ENCODE data around the gene PLXNA2. TPM values are rescaled to one million over a fixed set of nuclear protein-coding genes. Genes with fewer than 3 reads are reported as not detected.

Gene PLXNA2
- polyA plus RNA-seq, 4 donors: 10.7 to 17.8 (median 12.8) TPM

- WGBS, 3 donors: 37 to 65% (median 45%) methylated on average over 8 of the region's 8 CpGs
- Histone ChIP-seq H3K27me3 (ENCODE audit: control insufficient read depth in 3 of 3, insufficient read depth in 3 of 3, low read length in 3 of 3) (peaks cover 0 to 16% (median 0%) of the 10 kb centered on the region in 3 donors), H3K36me3 (ENCODE audit: control insufficient read depth in 3 of 3, insufficient read depth in 2 of 3, low read depth in 1 of 3, low read length in 3 of 3) (no peaks in the 10 kb centered on the region), H3K9me3 (ENCODE audit: control insufficient read depth in 2 of 2, insufficient read depth in 1 of 2, low read depth in 1 of 2, low read length in 1 of 2) (no peaks in the 10 kb centered on the region), H3K4me3 (ENCODE audit: low read depth in 1 of 3, low read length in 3 of 3) (no peak overlapping the region), H3K27ac (ENCODE audit: low read depth in 1 of 3, low read length in 2 of 3) (no peak overlapping the region), H3K4me1 (ENCODE audit: control insufficient read depth in 3 of 3, insufficient read depth in 2 of 3, low read depth in 1 of 3, low read length in 2 of 3) (no peaks in the 10 kb centered on the region)
- DNase-seq: no peak
- no peak for FAIRE-seq
These were observed 36.7 kb upstream of the PLXNA2 start for GRCh38 chr1:208280681-208281450.

GRCh38 chr1:208279826-208280588, 35.8 kb upstream of the PLXNA2 start:
- no peak for FAIRE-seq
- H3K27ac ChIP-seq (ENCODE audit: low read depth in 1 of 3, low read length in 2 of 3): no peak overlapping the region
- DNase-seq: no peak
- no peaks in the 10 kb centered on the region for H3K36me3 ChIP-seq (ENCODE audit: control insufficient read depth in 3 of 3, insufficient read depth in 2 of 3, low read depth in 1 of 3, low read length in 3 of 3)
- H3K27me3 ChIP-seq (ENCODE audit: control insufficient read depth in 3 of 3, insufficient read depth in 3 of 3, low read length in 3 of 3): peaks cover 0 to 18% (median 0%) of the 10 kb centered on the region in 3 donors
- 81 to 83% (median 83%) methylated on average over 11 of the region's 11 CpGs for WGBS, 3 donors
- no peak overlapping the region for H3K4me3 ChIP-seq (ENCODE audit: low read depth in 1 of 3, low read length in 3 of 3)
- no peaks in the 10 kb centered on the region for H3K4me1 ChIP-seq (ENCODE audit: control insufficient read depth in 3 of 3, insufficient read depth in 2 of 3, low read depth in 1 of 3, low read length in 2 of 3)
- H3K9me3 ChIP-seq (ENCODE audit: control insufficient read depth in 2 of 2, insufficient read depth in 1 of 2, low read depth in 1 of 2, low read length in 1 of 2): no peaks in the 10 kb centered on the region

- 19 to 42% (median 20%) methylated on average over 1 of the region's 1 CpG for WGBS, 3 donors
- no peak for FAIRE-seq
- H3K9me3 ChIP-seq (ENCODE audit: control insufficient read depth in 2 of 2, insufficient read depth in 1 of 2, low read depth in 1 of 2, low read length in 1 of 2): no peaks in the 10 kb centered on the region
These were observed 34.5 kb upstream of the PLXNA2 start for GRCh38 chr1:208278638-208279037.

GRCh38 chr1:208276757-208277435, 32.7 kb upstream of the PLXNA2 start:
- H3K27ac ChIP-seq (ENCODE audit: low read depth in 1 of 3, low read length in 2 of 3): no peak overlapping the region
- no peak for FAIRE-seq

More at GRCh38 chr1:208278638-208279037, 34.5 kb upstream of the PLXNA2 start:
- no peak for DNase-seq
- Histone ChIP-seq H3K36me3 (ENCODE audit: control insufficient read depth in 3 of 3, insufficient read depth in 2 of 3, low read depth in 1 of 3, low read length in 3 of 3) (no peaks in the 10 kb centered on the region), H3K4me3 (ENCODE audit: low read depth in 1 of 3, low read length in 3 of 3) (no peak overlapping the region), H3K27me3 (ENCODE audit: control insufficient read depth in 3 of 3, insufficient read depth in 3 of 3, low read length in 3 of 3) (peaks cover 0 to 18% (median 0%) of the 10 kb centered on the region in 3 donors), H3K27ac (ENCODE audit: low read depth in 1 of 3, low read length in 2 of 3) (no peak overlapping the region), H3K4me1 (ENCODE audit: control insufficient read depth in 3 of 3, insufficient read depth in 2 of 3, low read depth in 1 of 3, low read length in 2 of 3) (no peaks in the 10 kb centered on the region)

GRCh38 chr1:208275083-208275482, 30.9 kb upstream of the PLXNA2 start:
- Histone ChIP-seq H3K9me3 (ENCODE audit: control insufficient read depth in 2 of 2, insufficient read depth in 1 of 2, low read depth in 1 of 2, low read length in 1 of 2) (no peaks in the 10 kb centered on the region), H3K4me1 (ENCODE audit: control insufficient read depth in 3 of 3, insufficient read depth in 2 of 3, low read depth in 1 of 3, low read length in 2 of 3) (no peaks in the 10 kb centered on the region), H3K27ac (ENCODE audit: low read depth in 1 of 3, low read length in 2 of 3) (no peak overlapping the region), H3K4me3 (ENCODE audit: low read depth in 1 of 3, low read length in 3 of 3) (no peak overlapping the region), H3K36me3 (ENCODE audit: control insufficient read depth in 3 of 3, insufficient read depth in 2 of 3, low read depth in 1 of 3, low read length in 3 of 3) (no peaks in the 10 kb centered on the region), H3K27me3 (ENCODE audit: control insufficient read depth in 3 of 3, insufficient read depth in 3 of 3, low read length in 3 of 3) (peaks cover 0 to 20% (median 0%) of the 10 kb centered on the region in 3 donors)
- no peak for DNase-seq
- 77 to 84% (median 78%) methylated on average over 2 of the region's 2 CpGs for WGBS, 3 donors
- no peak for FAIRE-seq

More at GRCh38 chr1:208276757-208277435, 32.7 kb upstream of the PLXNA2 start:
- WGBS, 3 donors: 66 to 79% (median 73%) methylated on average over 3 of the region's 3 CpGs
- Histone ChIP-seq H3K4me3 (ENCODE audit: low read depth in 1 of 3, low read length in 3 of 3) (no peak overlapping the region), H3K4me1 (ENCODE audit: control insufficient read depth in 3 of 3, insufficient read depth in 2 of 3, low read depth in 1 of 3, low read length in 2 of 3) (no peaks in the 10 kb centered on the region), H3K27me3 (ENCODE audit: control insufficient read depth in 3 of 3, insufficient read depth in 3 of 3, low read length in 3 of 3) (peaks cover 0 to 18% (median 0%) of the 10 kb centered on the region in 3 donors), H3K9me3 (ENCODE audit: control insufficient read depth in 2 of 2, insufficient read depth in 1 of 2, low read depth in 1 of 2, low read length in 1 of 2) (no peaks in the 10 kb centered on the region), H3K36me3 (ENCODE audit: control insufficient read depth in 3 of 3, insufficient read depth in 2 of 3, low read depth in 1 of 3, low read length in 3 of 3) (no peaks in the 10 kb centered on the region)
- no peak for DNase-seq

GRCh38 chr1:208273386-208274017, 29.3 kb upstream of the PLXNA2 start:
- Histone ChIP-seq H3K4me3 (ENCODE audit: low read depth in 1 of 3, low read length in 3 of 3) (no peak overlapping the region), H3K27ac (ENCODE audit: low read depth in 1 of 3, low read length in 2 of 3) (no peak overlapping the region), H3K9me3 (ENCODE audit: control insufficient read depth in 2 of 2, insufficient read depth in 1 of 2, low read depth in 1 of 2, low read length in 1 of 2) (no peaks in the 10 kb centered on the region), H3K27me3 (ENCODE audit: control insufficient read depth in 3 of 3, insufficient read depth in 3 of 3, low read length in 3 of 3) (peaks cover 0 to 30% (median 0%) of the 10 kb centered on the region in 3 donors), H3K36me3 (ENCODE audit: control insufficient read depth in 3 of 3, insufficient read depth in 2 of 3, low read depth in 1 of 3, low read length in 3 of 3) (no peaks in the 10 kb centered on the region), H3K4me1 (ENCODE audit: control insufficient read depth in 3 of 3, insufficient read depth in 2 of 3, low read depth in 1 of 3, low read length in 2 of 3) (no peaks in the 10 kb centered on the region)
- DNase-seq (no peak), FAIRE-seq (no peak)
- 93 to 95% (median 93%) methylated on average over 6 of the region's 6 CpGs for WGBS, 3 donors

- no peak for FAIRE-seq
- DNase-seq: no peak
- Histone ChIP-seq H3K9me3 (ENCODE audit: control insufficient read depth in 2 of 2, insufficient read depth in 1 of 2, low read depth in 1 of 2, low read length in 1 of 2) (no peaks in the 10 kb centered on the region), H3K4me1 (ENCODE audit: control insufficient read depth in 3 of 3, insufficient read depth in 2 of 3, low read depth in 1 of 3, low read length in 2 of 3) (no peaks in the 10 kb centered on the region), H3K27me3 (ENCODE audit: control insufficient read depth in 3 of 3, insufficient read depth in 3 of 3, low read length in 3 of 3) (peaks cover 0 to 27% (median 0%) of the 10 kb centered on the region in 3 donors), H3K36me3 (ENCODE audit: control insufficient read depth in 3 of 3, insufficient read depth in 2 of 3, low read depth in 1 of 3, low read length in 3 of 3) (no peaks in the 10 kb centered on the region), H3K4me3 (ENCODE audit: low read depth in 1 of 3, low read length in 3 of 3) (no peak overlapping the region), H3K27ac (ENCODE audit: low read depth in 1 of 3, low read length in 2 of 3) (no peak overlapping the region)
- 64 to 88% (median 79%) methylated on average over 1 of the region's 1 CpG for WGBS, 3 donors
These were observed 28.5 kb upstream of the PLXNA2 start for GRCh38 chr1:208272713-208273112.

GRCh38 chr1:208272311-208272710, 28.1 kb upstream of the PLXNA2 start:
- no peaks in the 10 kb centered on the region for H3K36me3 ChIP-seq (ENCODE audit: control insufficient read depth in 3 of 3, insufficient read depth in 2 of 3, low read depth in 1 of 3, low read length in 3 of 3)
- no peaks in the 10 kb centered on the region for H3K9me3 ChIP-seq (ENCODE audit: control insufficient read depth in 2 of 2, insufficient read depth in 1 of 2, low read depth in 1 of 2, low read length in 1 of 2)
- peaks cover 0 to 27% (median 0%) of the 10 kb centered on the region in 3 donors for H3K27me3 ChIP-seq (ENCODE audit: control insufficient read depth in 3 of 3, insufficient read depth in 3 of 3, low read length in 3 of 3)
- 51 to 85% (median 71%) methylated on average over 2 of the region's 2 CpGs for WGBS, 3 donors
- H3K27ac ChIP-seq (ENCODE audit: low read depth in 1 of 3, low read length in 2 of 3): no peak overlapping the region
- no peak overlapping the region for H3K4me3 ChIP-seq (ENCODE audit: low read depth in 1 of 3, low read length in 3 of 3)
- H3K4me1 ChIP-seq (ENCODE audit: control insufficient read depth in 3 of 3, insufficient read depth in 2 of 3, low read depth in 1 of 3, low read length in 2 of 3): no peaks in the 10 kb centered on the region
- DNase-seq (no peak), FAIRE-seq (no peak)
